Measurements from ENCODE around the gene TENT5A.
"Not testable (repeated sequence)": the region's sequence is repeated elsewhere in the genome, so short reads cannot be mapped to it uniquely, and the experiment has no call there.

The TENT5A gene

DNA sequence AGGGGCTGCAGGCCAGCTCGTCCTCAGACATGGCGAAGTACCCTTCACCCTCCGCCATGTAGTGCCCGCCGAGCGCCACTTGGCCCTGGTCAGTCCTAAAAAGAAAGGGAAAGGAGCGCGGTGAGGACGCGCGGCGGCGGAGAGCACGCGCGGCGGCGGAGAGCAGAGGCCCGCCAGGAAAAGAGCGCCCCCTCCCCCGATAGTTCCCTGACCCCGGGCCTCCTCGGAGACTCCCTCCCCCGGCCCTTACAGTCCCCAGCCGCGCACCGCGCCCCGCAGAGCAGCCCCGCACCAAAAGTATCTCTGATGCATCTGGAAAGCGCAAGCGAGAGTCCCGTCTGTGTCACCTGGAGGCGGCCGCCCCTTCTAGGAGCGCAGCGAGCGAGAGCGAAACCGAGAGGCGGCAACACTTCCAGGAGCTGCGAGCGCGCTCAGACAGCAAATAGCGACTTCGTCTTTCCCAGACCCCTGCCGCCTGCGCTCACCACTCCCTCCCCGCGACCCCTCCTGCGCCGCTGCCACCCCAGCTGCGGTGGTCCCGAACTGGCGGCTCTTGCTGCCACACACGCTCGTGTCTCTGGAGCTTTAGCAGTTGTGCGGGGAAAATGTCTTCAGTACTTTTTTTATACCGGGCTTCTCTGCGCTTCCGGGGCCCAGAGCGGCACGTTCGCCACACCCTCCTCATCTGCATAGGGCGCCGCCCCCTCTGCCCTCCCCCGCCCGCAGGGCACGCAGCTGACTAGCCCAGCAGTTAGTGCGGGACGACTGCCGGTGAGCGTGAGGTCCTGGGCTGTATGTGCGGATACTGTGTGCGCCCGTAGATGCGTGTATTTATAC lies at the start of gene TENT5A:
Gene TENT5A (minus strand): TSS at position 598 of the 837 bp plus-strand sequence. CDS start 540 bp downstream, at position 58.
- peak; percentile 72 to 81 for DNase-seq

DNA sequence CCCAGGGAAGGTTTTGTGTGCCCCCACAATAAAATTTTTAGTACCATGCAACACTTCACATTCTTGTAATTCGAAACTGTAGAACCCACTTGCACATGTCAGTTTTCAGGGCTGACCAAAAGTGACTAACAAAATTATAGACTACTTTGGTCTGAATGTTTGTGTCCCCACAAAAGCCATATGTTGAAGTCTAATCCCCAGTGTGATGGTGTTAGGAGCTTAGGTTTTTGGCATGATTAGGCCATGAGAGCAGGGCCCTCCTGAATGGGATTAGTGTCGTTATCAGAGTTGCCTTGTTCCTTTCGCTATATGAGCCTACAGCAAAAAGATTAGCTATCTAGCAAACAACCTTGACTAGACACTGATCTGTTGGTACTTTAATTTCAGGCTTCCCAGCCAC lies 49.0 kb upstream of the TENT5A start:
- DNase-seq, result peak; percentile 36 to 82

DNA sequence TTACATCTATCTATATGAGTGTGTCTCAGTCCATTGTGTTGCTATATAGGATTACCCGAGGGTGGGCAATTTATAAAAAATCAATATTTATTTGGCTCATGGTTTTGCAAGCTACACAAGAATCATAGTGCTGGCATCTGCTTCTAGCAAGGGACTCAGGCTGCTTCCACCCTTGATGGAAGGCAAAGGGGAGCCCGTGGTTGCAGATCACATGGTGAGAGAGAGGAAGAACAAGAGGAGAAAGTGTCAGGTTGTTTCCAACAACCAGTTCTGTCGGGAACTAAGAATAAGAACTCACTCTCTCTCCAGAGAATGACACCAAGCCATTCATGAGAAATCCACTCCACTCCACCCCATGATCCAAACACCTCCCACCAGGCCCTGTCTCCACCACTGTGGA lies 48.2 kb upstream of the TENT5A start:
- no peak for DNase-seq

DNA sequence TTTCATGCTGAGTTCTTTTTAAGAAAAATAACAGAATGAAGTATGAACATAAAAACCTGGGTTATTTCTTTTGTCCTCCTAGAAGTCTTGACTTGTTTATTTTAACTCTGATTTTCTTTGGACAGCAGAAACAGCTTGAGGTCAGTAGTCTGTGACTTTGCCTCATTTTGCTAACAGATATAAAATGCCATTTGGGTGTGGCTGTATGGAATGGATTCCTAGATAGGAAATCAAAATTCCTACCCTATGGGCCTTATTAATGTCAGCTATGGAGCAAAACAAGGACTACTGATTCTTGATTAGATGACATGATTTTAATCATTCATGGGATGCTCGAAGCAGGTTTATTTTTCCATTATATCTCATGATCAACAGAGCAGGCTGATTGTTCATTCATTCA lies 46.8 kb upstream of the TENT5A start:
- DNase-seq, result no peak

DNA sequence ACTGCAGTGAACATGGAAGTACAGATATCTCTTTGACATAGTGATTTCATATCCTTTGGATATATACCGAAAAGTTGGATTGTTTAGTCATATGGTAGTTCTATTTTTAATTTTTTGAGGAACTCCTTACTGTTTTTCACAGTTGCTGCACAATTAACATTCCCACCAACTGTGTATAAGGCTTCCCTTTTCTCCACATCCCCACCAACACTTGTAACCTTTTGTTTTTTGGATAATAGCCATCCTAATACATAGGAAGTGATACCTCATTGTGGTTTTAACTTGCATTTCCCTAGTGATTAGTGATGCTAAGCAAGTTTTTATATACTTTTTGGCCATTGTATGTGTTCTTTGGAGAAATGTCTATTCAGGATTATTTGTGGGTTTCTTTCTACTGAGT lies 45.1 kb upstream of the TENT5A start:
- DNase-seq, result no peak

DNA sequence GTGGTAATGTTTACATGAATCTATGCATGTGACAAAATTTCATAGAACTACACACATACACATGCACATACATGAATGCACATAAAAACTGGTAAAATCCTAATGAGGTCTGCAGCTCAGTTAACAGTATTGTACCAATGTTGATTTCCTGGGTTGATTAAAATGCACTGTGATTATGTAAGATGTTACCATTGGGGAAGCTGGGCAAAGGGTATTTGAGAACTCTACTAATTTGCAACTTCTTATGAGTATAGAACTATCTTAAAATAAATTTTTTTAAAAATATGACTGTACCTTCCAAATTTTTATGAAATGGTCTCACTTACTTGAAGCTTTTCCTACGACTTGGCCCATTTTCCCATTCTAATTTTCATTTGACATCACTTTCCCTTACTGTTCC lies 43.4 kb upstream of the TENT5A start:
- DNase-seq, result no peak

DNA sequence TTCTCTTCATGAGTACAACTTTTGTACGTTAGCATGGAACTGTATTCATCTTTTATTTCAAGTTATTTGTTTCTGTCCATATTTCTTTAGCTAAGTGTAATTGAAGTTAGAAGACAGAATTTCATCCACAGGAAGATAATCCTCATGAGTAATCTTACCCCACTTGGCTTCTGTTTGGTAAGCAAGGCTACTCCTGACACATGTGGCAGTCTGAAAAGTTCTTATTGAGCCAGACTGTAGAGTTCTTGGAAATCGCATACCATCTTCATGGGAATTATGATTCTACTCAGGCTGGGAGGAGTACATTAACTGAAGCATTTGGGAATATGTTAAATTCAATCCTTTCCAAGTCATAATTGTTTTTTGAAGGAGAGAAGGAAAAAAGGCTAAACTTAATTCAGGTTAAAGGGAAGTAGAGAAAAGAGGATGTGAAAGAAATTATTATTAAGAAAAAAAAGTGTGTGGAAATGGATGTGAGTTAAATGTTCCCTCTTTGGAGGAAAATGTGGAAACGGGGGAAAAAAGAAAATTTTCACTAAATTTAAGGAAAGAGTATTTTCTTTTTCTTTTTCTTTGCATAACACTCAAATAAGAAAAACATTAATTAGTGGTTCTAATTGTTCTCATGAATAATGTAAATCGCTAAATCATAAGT lies 41.5 kb upstream of the TENT5A start:
- peak; percentile 6 to 17 for DNase-seq

DNA sequence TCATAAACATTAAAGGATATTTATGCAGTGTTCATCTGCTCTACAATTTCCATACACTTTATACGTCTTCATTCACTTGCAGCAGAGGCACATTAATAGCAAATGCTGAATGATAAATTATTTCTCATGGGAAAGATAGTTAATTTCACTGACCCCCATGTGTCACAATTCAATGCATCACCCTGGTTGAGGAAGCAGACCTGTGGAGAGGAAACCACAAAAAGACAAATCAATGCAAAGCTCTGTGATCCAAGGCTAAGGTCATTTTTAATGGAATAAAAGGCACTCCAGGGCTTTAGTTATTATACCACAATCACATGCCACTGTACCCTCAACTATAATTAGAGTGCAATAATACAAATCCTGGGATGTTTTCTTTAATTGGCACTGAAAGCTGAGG lies 40.3 kb upstream of the TENT5A start:
- no peak for DNase-seq

DNA sequence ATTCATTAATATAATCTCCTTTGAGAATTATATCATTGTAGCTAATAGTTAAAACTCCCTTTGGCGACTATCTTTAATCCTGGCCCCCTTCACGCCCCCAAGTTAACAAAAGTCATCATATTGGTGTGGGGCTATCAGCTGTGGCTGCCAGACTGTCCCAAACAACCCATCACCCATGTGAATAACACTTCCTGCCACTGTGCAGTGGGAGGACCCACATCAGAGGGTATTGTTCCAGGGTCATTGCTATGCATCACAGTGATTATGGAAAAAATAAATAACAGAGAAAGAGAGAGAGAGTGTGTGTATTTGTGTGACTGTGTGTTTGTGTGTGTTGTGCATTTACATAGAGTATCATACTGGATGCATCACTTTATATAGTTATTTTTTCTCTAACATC lies 39.3 kb upstream of the TENT5A start:
- DNase-seq, result no peak

DNA sequence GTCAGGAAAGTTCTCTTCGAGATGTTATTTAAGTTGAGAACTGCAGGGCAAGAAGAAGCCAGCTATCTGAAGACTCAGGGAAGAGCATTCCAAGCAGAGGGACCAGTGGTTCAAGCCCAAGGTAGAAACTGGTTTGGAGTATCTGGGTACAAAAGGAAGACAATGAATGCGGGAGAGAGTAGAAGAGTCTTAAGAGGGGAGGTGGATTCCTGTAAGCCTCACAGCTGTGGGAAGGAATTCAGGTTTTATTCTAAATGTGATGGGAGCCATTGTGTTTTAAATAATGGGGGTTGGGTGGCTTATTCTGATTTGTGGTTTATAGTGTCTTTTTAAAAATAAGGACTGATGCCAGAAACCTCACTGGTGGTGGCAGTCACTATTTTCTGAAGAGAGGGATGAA lies 37.6 kb upstream of the TENT5A start:
- DNase-seq, result no peak

DNA sequence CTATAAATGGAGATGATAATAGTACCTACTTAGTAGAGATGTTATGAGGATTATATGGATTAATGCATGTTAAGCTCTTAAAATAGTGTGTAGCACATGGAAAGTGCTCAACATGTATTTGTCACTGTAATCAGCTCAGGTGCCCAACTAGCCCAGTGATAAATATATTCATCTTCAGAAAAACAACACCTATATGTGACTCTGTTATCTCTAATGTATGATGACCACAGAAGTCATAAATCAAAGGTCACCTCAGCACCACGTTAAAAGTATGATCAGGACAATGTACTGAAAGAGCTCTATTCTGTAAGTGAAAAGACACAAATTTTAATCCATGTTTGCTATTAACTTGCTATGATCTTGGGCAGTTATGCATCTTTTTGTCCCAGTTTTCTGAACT lies 36.8 kb upstream of the TENT5A start:
- peak in 1 of 2 experiments; percentile 27 for DNase-seq

DNA sequence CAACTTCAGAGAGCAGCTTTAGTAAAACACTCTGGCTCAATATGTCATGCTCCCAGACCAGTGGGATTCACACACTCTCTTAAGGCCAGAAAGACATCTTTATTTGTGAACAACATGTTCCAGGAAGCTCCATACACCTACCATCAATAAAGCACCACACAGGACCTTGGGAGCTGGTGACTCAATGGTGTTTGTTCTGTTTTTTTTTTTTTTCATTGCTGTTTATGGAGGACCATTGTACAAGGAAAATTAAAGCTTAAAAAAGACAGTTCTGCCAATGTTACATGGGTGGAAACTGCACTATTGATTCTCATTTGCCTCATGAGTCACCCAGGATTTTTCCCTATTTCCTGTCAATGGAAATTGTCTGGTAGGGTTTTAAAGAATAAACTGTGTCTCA lies 36.3 kb upstream of the TENT5A start:
- no peak for DNase-seq

DNA sequence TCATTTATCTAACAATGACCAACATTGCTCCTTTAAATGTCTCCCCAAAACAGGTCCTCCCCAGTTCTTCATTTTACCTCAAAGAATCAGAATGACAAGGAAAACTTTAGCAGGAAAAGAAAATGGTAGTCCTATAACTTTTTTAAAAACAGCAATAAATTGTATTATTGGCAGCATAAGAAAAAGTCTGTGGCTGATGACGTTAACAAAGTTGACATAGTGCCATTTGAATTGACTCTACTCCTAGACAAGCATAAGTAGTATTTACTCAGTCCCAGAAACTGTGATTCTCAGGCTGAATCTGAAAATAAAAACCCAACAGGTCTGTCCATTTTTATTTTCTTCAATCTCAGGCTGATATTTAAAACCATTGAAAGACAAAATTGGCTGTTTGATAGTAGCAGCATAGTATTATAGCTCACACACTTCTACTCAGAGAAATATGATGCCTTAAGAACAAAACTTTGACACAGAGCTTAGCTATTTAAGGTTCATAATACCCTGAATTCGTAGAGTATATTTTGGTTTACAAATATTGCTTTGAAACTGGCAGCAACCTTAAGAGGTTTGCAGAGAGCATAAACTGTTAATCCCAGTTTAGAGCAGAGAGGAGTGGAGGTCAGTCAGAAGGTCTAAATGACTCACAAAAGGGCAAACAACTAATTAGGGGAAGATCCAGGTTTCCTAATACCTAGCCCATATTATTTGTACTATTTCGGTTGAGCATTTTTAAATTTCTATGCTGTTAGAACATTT lies 35.0 kb upstream of the TENT5A start:
- no peak for DNase-seq

DNA sequence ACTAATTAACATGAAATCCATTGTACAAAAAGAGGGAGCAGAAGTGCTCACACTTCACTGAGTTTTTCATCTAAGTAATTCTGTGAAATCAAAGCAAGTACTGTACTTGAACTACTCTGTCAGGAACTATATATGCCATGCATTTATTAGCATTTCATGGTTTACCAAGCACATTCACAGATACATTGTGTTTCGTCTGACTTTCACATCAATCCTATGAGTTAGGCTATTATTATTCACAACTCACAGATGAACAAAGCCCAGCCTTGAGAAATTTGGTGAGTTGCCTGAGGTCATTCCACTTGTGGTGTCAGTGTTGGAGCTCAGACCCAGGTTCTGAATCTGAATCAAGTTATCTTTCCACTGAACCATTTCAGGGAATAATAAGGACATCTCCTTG lies 33.7 kb upstream of the TENT5A start:
- DNase-seq, result no peak

DNA sequence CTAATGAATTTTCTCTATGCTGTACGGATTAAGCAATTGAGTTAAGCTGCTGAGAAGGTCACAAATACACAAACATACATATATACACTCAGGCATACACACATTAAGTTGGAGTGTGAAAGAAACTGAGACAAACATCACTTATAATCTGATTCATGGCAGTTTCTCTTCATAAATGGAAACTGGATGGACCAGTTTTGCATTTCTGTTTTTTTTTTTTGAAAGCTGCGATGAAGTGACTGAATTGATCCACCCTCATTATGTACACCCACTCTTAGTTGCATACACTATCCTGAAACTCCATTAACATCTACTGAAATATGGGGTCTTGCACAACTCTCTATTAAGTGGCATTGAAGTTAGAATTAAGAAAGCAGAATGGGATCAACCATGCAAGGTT lies 32.9 kb upstream of the TENT5A start:
- DNase-seq, result no peak

DNA sequence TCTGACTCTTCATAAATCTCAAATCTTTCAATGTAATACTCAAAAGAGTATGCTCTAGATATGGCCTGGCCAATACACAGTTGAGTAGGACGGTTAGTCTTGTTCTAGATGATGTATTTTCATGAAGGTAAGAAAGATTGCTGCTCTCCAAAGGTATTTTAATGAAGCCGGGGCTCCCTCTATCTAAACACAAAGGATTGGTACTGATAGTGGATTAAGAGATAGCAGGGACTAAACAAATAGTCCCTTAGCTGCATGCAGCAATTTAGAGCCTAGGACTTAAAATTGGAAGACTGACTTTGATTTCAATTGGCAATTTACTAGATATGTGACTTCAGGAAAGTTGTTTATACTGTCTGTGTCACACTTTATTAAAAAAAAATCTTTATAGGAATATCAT lies 31.4 kb upstream of the TENT5A start:
- no peak for DNase-seq

DNA sequence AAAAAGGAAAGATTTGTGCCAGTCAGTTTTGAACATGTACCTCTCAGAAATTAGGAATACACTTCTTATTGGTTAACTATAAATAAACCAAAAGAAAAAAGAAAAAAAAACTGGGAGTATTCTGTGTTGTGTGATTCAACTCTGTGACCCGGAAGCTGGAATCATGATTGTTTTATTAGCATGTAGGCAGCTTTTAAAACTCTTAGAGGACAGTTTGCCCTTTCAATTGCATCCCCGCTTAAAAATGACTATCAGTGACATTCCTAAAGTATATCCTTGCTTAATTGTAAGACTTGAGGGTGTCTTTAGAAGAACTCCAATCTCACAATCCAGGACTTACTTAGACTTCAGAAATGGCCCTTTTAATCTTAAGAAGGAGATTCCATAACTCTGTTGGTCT lies 29.1 kb upstream of the TENT5A start:
- DNase-seq, result no peak

DNA sequence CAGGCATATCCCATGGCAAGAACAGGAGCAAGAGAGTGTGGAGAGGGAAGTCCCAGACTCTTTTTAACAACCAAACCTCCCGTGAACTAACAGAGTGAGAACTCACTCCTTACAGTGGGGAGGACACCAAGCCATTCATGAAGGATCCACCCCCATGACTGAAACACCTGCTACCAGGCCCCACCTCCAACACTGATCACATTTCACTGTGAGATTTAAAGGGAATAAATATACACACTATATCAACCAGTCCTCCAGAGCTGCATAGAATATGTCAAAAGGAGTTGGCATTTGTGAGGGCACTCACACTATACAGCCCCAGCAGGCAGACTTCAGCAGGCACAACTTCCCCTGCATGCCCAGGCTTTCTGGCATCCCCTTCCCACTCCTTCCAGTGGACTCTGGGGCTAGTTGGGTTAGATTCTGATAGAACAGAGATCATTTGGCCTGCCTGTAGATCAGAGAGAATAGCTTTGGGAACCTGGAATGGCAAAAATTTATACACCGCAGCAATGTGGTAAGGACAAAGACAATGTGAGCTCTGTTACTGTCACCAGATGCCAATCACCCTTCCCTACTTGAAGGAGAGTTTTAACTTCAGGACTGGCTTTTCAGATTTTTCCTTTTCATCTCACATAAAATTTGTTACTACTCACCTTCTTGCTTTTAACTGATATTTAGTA lies 25.2 kb upstream of the TENT5A start:
- DNase-seq, result no peak

DNA sequence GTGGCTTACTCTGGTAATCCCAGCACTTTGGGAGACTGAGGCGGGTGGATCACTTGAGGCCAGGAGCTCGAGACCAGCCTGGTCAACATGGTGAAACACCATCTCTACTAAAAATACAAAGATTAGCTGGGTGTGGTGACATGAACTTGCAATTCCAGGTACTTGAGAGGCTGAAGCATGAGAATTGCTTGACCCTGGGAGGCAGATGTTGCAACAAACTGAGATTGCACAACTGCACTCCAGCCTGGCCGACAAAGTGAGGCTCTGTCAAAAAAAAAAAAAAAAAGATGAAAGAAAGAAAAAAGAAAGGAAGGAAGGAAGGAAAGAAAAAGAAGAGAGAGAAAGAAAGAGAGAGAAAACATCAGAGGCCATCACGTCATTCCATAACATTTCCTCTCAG lies 23.7 kb upstream of the TENT5A start:
- not testable (repeated sequence) for DNase-seq

DNA sequence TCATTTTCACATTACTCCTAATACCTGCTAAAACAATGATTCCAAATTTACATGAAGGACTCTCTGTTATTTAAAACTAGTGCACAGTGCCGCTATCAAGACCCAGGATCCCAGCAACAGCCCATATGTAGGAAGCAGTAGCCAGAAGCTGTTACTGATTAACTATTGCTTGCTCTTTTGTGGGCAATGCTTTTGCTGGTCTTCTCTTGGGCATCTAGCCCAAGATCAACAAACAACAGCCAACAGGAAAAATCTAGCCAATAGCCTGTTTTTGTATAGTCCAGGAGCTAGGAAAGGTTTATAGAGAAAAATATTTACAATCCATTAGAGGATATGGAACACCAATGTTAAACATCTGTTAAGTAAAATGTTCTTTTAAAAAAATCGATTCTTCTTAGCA lies 22.1 kb upstream of the TENT5A start:
- no peak for DNase-seq

DNA sequence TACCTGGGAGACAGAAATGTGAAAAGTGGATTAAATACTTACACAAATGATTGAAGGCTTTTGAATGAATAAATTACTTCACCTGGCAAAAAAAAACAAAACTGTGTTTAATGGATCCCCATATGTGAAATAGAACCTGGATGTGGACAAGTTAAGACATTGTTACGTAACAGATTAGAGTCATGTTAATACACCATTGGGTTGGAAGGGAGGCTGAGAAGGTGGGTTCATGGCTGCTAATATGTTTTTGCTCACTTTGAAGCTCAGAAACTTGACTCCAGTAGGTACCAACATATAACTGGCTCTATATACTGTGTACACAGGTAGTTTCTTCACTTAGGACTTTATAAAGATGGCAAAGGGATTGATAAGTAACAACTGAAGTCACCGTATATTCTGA lies 21.4 kb upstream of the TENT5A start:
- DNase-seq, result no peak

DNA sequence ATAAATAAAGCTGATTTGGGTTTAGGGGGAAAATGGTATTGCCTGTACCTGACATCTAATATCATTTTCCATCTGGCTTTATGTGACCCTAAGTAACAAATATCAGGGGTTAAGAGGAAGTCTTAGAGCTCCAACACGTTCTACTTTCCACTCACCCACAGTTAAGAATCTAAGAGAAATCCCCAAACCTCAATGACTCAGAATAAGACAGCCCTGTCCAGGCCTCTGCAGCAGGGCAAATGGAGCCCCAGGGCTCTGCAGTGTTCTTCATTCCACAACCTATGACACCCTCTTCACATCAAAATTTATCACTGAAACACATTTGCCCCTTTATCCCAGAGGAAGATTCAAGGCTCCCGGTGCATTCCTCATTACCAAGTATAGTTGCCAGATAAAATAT lies 20.3 kb upstream of the TENT5A start:
- DNase-seq, result no peak

DNA sequence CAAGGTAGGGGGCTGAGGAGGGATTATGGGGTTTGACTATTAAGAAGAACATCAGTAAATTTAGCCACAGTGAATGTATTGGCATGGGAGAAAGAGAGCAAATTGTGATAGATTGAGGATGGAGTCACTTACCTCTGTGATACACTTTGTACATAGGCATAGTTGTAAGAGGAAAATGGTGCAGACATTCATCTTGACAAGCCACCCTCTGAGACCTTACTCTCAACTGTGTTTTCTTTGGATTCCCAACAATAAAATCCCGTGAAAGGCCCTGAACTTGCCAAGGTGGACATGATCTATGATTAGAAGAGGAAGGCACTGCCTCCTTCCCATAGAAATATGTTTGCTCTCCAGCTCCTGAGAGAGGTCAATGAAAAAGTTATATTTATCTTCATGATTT lies 18.6 kb upstream of the TENT5A start:
- DNase-seq, result no peak

Data from NCI-H524 (cell line).